ENCODE measurements around the gene CTLA4. TPM values are rescaled to one million over a fixed set of nuclear protein-coding genes. Genes with fewer than 3 reads are reported as not detected.

CTLA4 gene
- total RNA-seq, 1 experiment from 2014 or later = not detected

DNA sequence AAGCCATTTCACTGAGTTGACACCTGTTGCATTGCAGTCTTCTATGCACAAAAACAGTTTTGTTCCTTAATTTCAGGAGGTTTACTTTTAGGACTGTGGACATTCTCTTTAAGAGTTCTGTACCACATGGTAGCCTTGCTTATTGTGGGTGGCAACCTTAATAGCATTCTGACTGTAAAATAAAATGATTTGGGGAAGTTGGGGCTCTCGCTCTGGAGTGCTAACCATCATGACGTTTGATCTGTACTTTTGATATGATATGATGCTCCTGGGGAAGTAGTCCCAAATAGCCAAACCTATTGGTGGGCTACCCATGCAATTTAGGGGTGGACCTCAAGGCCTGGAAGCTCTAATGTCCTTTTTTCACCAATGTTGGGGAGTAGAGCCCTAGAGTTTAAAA, 3.4 kb downstream of the CTLA4 start:
- no peak for DNase-seq
- Mint-ChIP-seq H3K4me1 (ENCODE audit: low read depth, unreplicated experiment) (no peaks in the 10 kb centered on the region), H3K9me3 (ENCODE audit: low read depth, unreplicated experiment) (peaks cover 3% of the 10 kb centered on the region), H3K27ac (ENCODE audit: unreplicated experiment) (no peak overlapping the region), H3K4me3 (ENCODE audit: low read depth, unreplicated experiment) (no peak overlapping the region), H3K36me3 (ENCODE audit: insufficient read depth, unreplicated experiment) (no peaks in the 10 kb centered on the region), H3K27me3 (ENCODE audit: unreplicated experiment) (peaks cover 59% of the 10 kb centered on the region)
- TF ChIP-seq, protein P1, sequence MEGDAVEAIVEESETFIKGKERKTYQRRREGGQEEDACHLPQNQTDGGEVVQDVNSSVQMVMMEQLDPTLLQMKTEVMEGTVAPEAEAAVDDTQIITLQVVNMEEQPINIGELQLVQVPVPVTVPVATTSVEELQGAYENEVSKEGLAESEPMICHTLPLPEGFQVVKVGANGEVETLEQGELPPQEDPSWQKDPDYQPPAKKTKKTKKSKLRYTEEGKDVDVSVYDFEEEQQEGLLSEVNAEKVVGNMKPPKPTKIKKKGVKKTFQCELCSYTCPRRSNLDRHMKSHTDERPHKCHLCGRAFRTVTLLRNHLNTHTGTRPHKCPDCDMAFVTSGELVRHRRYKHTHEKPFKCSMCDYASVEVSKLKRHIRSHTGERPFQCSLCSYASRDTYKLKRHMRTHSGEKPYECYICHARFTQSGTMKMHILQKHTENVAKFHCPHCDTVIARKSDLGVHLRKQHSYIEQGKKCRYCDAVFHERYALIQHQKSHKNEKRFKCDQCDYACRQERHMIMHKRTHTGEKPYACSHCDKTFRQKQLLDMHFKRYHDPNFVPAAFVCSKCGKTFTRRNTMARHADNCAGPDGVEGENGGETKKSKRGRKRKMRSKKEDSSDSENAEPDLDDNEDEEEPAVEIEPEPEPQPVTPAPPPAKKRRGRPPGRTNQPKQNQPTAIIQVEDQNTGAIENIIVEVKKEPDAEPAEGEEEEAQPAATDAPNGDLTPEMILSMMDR (IDR thresholded peaks at IDR 0.05; ENCODE audit: unreplicated experiment) = no peak
- CTCF ChIA-PET = no interaction called here
- intact Hi-C loops (cut with micrococcal nuclease; ENCODE audit: unreplicated experiment) = no loop called here
- BruUV-seq (replicated peaks) = no TSS peak

DNA sequence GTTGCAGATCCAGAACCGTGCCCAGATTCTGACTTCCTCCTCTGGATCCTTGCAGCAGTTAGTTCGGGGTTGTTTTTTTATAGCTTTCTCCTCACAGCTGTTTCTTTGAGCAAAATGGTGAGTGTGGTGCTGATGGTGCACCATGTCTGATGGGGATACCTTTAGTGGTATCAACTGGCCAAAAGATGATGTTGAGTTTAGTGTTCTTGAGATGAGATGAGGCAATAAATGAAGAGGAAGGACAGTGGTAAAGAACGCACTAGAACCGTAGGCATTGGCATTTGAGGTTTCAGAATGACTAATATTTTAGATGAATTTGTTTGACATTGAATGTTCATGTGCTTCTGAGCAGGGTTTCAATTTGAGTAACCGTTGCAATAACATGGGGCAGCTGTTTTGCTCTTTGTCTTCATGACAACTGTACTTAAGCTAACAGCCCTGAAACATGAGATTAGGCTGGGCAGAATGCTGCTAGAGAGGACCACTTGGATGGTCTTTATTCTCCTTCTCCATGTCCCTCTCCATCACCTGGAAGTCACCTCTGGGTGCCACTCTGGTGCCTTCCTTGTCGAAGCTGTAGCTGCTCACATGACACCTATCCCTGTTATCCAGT, 3.9 kb downstream of the CTLA4 start:
- intact Hi-C loops (cut with micrococcal nuclease; ENCODE audit: unreplicated experiment) = no loop called here
- H3K27ac Mint-ChIP-seq (ENCODE audit: unreplicated experiment) = no peak overlapping the region
- DNase-seq = no peak
- BruUV-seq (replicated peaks) = no TSS peak
- H3K27me3 Mint-ChIP-seq (ENCODE audit: unreplicated experiment) = peaks cover 54% of the 10 kb centered on the region
- H3K36me3 Mint-ChIP-seq (ENCODE audit: insufficient read depth, unreplicated experiment) = no peaks in the 10 kb centered on the region
- peaks cover 3% of the 10 kb centered on the region for H3K9me3 Mint-ChIP-seq (ENCODE audit: low read depth, unreplicated experiment)
- no peaks in the 10 kb centered on the region for H3K4me1 Mint-ChIP-seq (ENCODE audit: low read depth, unreplicated experiment)
- CTCF ChIA-PET = no interaction called here
- no peak overlapping the region for H3K4me3 Mint-ChIP-seq (ENCODE audit: low read depth, unreplicated experiment)
- TF ChIP-seq, protein P1 (IDR thresholded peaks at IDR 0.05; ENCODE audit: unreplicated experiment) = no peak

DNA sequence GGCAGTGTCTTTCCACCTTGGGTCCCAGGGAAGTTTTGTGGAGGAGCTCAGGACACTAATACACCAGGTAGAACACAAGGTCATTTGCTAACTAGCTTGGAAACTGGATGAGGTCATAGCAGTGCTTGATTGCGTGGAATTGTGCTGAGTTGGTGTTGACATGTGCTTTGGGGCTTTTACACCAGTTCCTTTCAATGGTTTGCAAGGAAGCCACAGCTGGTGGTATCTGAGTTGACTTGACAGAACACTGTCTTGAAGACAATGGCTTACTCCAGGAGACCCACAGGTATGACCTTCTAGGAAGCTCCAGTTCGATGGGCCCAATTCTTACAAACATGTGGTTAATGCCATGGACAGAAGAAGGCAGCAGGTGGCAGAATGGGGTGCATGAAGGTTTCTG, 5.9 kb downstream of the CTLA4 start:
- BruUV-seq (replicated peaks) = no TSS peak
- TF ChIP-seq, protein P1 (IDR thresholded peaks at IDR 0.05; ENCODE audit: unreplicated experiment) = no peak
- Mint-ChIP-seq H3K4me3 (ENCODE audit: low read depth, unreplicated experiment) (no peak overlapping the region), H3K4me1 (ENCODE audit: low read depth, unreplicated experiment) (no peaks in the 10 kb centered on the region), H3K36me3 (ENCODE audit: insufficient read depth, unreplicated experiment) (no peaks in the 10 kb centered on the region), H3K9me3 (ENCODE audit: low read depth, unreplicated experiment) (peaks cover 3% of the 10 kb centered on the region), H3K27me3 (ENCODE audit: unreplicated experiment) (peaks cover 45% of the 10 kb centered on the region), H3K27ac (ENCODE audit: unreplicated experiment) (no peak overlapping the region)
- DNase-seq = no peak
- CTCF ChIA-PET = interaction anchor here (1.1 kb wide), 1 partner anchor 54 kb away, joined by 3 read pairs; no protein-coding TSS in a partner anchor
- intact Hi-C loops (cut with micrococcal nuclease; ENCODE audit: unreplicated experiment) = no loop called here

DNA sequence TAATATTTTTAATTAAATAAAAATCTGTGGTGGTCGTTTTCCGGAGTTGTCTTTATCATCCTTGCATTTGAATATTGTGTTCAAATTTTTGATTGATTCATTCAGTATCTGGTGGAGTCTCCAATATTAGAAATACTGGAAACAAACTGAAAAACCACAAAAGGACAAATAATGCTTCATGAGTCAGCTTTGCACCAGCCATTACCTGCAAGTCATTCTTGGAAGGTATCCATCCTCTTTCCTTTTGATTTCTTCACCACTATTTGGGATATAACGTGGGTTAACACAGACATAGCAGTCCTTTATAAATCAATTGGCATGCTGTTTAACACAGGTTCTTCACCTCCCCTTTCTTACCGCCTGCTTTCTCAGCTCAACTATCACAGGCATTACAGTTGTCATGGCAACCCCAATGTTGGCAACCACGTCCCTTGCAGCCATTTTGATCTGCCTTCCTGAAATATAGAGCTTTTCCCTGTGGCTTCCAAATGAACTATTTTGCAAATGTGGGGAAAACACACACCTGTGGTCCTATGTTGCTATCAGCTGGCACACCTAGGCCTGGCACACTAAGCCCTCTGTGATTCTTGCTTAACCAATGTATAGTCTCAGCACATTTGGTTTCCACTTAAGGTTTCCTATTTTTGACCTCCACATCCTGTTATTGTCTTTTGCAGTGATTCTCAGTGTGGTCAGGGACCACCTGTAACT, 6.5 kb downstream of the CTLA4 start:
- DNase-seq = no peak
- intact Hi-C loops (cut with micrococcal nuclease; ENCODE audit: unreplicated experiment) = no loop called here

More for the DNA sequence above, 6.5 kb downstream of the CTLA4 start:
- CTCF ChIA-PET = interaction anchor here (1.1 kb wide), 1 partner anchor 54 kb away, joined by 3 read pairs; no protein-coding TSS in a partner anchor
- H3K4me3 Mint-ChIP-seq (ENCODE audit: low read depth, unreplicated experiment) = no peak overlapping the region
- peaks cover 3% of the 10 kb centered on the region for H3K9me3 Mint-ChIP-seq (ENCODE audit: low read depth, unreplicated experiment)
- H3K27ac Mint-ChIP-seq (ENCODE audit: unreplicated experiment) = no peak overlapping the region
- no peaks in the 10 kb centered on the region for H3K4me1 Mint-ChIP-seq (ENCODE audit: low read depth, unreplicated experiment)
- TF ChIP-seq, protein P1 (IDR thresholded peaks at IDR 0.05; ENCODE audit: unreplicated experiment) = no peak
- H3K27me3 Mint-ChIP-seq (ENCODE audit: unreplicated experiment) = peaks cover 39% of the 10 kb centered on the region
- BruUV-seq (replicated peaks) = no TSS peak
- H3K36me3 Mint-ChIP-seq (ENCODE audit: insufficient read depth, unreplicated experiment) = no peaks in the 10 kb centered on the region

Data from Calu3 (cell line).